ENCODE data around the gene UBE2Q1. TPM values are rescaled to one million over a fixed set of nuclear protein-coding genes. Genes with fewer than 3 reads are reported as not detected.

Gene UBE2Q1
- total and polyA plus RNA-seq, 2 experiments from 2014 or later = 15.5 to 33.0 TPM

DNA sequence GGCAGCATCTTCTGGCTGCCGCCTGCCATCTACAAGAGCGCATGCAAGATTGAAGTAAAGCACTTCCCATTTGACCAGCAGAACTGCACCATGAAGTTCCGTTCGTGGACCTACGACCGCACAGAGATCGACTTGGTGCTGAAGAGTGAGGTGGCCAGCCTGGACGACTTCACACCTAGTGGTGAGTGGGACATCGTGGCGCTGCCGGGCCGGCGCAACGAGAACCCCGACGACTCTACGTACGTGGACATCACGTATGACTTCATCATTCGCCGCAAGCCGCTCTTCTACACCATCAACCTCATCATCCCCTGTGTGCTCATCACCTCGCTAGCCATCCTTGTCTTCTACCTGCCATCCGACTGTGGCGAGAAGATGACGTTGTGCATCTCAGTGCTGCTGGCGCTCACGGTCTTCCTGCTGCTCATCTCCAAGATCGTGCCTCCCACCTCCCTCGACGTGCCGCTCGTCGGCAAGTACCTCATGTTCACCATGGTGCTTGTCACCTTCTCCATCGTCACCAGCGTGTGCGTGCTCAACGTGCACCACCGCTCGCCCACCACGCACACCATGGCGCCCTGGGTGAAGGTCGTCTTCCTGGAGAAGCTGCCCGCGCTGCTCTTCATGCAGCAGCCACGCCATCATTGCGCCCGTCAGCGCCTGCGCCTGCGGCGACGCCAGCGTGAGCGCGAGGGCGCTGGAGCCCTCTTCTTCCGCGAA, 12.9 kb upstream of the UBE2Q1 start (continued):
- TF ChIP-seq, protein P1, sequence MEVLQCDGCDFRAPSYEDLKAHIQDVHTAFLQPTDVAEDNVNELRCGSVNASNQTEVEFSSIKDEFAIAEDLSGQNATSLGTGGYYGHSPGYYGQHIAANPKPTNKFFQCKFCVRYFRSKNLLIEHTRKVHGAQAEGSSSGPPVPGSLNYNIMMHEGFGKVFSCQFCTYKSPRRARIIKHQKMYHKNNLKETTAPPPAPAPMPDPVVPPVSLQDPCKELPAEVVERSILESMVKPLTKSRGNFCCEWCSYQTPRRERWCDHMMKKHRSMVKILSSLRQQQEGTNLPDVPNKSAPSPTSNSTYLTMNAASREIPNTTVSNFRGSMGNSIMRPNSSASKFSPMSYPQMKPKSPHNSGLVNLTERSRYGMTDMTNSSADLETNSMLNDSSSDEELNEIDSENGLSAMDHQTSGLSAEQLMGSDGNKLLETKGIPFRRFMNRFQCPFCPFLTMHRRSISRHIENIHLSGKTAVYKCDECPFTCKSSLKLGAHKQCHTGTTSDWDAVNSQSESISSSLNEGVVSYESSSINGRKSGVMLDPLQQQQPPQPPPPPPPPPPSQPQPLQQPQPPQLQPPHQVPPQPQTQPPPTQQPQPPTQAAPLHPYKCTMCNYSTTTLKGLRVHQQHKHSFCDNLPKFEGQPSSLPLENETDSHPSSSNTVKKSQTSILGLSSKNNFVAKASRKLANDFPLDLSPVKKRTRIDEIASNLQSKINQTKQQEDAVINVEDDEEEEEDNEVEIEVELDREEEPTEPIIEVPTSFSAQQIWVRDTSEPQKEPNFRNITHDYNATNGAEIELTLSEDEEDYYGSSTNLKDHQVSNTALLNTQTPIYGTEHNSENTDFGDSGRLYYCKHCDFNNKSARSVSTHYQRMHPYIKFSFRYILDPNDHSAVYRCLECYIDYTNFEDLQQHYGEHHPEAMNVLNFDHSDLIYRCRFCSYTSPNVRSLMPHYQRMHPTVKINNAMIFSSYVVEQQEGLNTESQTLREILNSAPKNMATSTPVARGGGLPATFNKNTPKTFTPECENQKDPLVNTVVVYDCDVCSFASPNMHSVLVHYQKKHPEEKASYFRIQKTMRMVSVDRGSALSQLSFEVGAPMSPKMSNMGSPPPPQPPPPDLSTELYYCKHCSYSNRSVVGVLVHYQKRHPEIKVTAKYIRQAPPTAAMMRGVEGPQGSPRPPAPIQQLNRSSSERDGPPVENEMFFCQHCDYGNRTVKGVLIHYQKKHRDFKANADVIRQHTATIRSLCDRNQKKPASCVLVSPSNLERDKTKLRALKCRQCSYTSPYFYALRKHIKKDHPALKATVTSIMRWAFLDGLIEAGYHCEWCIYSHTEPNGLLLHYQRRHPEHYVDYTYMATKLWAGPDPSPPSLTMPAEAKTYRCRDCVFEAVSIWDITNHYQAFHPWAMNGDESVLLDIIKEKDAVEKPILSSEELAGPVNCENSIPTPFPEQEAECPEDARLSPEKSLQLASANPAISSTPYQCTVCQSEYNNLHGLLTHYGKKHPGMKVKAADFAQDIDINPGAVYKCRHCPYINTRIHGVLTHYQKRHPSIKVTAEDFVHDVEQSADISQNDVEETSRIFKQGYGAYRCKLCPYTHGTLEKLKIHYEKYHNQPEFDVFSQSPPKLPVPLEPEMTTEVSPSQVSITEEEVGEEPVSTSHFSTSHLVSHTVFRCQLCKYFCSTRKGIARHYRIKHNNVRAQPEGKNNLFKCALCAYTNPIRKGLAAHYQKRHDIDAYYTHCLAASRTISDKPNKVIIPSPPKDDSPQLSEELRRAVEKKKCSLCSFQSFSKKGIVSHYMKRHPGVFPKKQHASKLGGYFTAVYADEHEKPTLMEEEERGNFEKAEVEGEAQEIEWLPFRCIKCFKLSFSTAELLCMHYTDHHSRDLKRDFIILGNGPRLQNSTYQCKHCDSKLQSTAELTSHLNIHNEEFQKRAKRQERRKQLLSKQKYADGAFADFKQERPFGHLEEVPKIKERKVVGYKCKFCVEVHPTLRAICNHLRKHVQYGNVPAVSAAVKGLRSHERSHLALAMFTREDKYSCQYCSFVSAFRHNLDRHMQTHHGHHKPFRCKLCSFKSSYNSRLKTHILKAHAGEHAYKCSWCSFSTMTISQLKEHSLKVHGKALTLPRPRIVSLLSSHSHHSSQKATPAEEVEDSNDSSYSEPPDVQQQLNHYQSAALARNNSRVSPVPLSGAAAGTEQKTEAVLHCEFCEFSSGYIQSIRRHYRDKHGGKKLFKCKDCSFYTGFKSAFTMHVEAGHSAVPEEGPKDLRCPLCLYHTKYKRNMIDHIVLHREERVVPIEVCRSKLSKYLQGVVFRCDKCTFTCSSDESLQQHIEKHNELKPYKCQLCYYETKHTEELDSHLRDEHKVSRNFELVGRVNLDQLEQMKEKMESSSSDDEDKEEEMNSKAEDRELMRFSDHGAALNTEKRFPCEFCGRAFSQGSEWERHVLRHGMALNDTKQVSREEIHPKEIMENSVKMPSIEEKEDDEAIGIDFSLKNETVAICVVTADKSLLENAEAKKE (CRISPR knock-in tag; IDR thresholded peaks at IDR 0.05) = no peak
- TF ChIP-seq, protein P2, sequence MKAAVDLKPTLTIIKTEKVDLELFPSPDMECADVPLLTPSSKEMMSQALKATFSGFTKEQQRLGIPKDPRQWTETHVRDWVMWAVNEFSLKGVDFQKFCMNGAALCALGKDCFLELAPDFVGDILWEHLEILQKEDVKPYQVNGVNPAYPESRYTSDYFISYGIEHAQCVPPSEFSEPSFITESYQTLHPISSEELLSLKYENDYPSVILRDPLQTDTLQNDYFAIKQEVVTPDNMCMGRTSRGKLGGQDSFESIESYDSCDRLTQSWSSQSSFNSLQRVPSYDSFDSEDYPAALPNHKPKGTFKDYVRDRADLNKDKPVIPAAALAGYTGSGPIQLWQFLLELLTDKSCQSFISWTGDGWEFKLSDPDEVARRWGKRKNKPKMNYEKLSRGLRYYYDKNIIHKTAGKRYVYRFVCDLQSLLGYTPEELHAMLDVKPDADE (IDR thresholded peaks at IDR 0.05) = no peak
- TF ChIP-seq STAT1 (IDR thresholded peaks at IDR 0.05; ENCODE audit: unreplicated experiment) (no peak), EZH2 (IDR thresholded peaks at IDR 0.05; ENCODE audit: low read depth, unreplicated experiment) (no peak)

DNA sequence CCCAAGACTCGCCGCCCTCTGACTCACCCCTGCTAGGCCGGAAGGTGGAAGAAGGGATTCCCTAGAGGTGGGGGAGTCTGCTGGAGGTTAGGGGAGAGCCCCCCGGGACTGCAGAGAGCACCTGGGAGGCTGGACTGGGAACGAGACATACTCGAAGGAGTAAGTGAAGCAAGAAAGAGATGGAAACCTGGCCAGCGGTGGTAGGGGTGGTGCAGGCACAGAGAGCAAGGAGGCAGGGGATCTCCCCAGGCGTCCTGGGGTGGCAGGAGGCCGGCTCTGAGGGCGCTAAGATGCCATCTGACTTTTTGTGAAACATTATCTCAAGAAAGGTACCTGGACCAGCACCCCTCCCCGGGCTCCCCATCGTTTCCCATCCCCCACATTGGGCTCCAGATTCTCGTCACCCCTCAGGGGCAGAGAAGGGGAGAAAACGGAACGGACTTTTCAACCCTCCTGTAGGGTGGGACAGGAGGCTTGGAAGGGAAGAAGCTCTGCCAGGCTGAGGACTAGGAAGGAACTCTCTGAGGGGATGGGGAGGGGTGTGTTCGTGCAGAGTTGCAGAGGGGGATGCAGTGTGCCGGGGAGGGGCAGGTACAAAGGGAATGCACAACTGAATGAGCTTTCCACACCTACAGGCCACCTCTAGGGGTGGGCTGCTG, 9.8 kb upstream of the UBE2Q1 start:
- Histone ChIP-seq H3K79me2 (replicated peaks; ENCODE audit: insufficient read depth) (no peaks in the 10 kb centered on the region), H3K27ac (ENCODE audit: low read depth) (no peak overlapping the region), H3K36me3 (ENCODE audit: insufficient read depth) (no peaks in the 10 kb centered on the region), H3K27me3 (ENCODE audit: insufficient read depth) (0 out of 2 replicates have a peak, but pooled peaks cover 4% of the 10 kb centered on the region), H3K4me1 (ENCODE audit: insufficient read depth) (peaks cover 22% of the 10 kb centered on the region), H4K20me1 (replicated peaks; ENCODE audit: insufficient read depth) (no peaks in the 10 kb centered on the region), H2AFZ (peak overlapping the region; percentile 96), H3K4me2 (peak overlapping the region; percentile 91), H3F3A (replicated peaks; ENCODE audit: low read depth) (peaks cover 17% of the 10 kb centered on the region), H3K4me3 (peak overlapping the region; percentile 60), H3K9me2 (ENCODE audit: insufficient read depth) (no peaks in the 10 kb centered on the region)
- peaks cover 7% of the 10 kb centered on the region; the same call in 1 of the 3 replicates for H3K36me3 Mint-ChIP-seq (ENCODE audit: low read depth)
- DNase-seq (ENCODE audit: low spot score) = peak; percentile 11
- H3K27me3 Mint-ChIP-seq (ENCODE audit: insufficient read depth, low read depth, poor library complexity) = peaks cover 21% of the 10 kb centered on the region
- H3K4me1 Mint-ChIP-seq = peaks cover 29% of the 10 kb centered on the region
- ATAC-seq = no peak
- peak overlapping the region; percentile 95 for H3K4me3 Mint-ChIP-seq
- no peaks in the 10 kb centered on the region for H3K9me3 Mint-ChIP-seq
- no peak overlapping the region for H3K27ac Mint-ChIP-seq
- TF ChIP-seq, protein P1 (CRISPR knock-in tag; IDR thresholded peaks at IDR 0.05) = no peak
- no peak for TF ChIP-seq NANOG (IDR thresholded peaks at IDR 0.05; ENCODE audit: borderline replicate concordance)

Measured in GM23338 (cell line).